Measurements from ENCODE around the gene FNDC3B. TPM values are rescaled to one million over a fixed set of nuclear protein-coding genes. Genes with fewer than 3 reads are reported as not detected.

Gene FNDC3B
- total and polyA plus RNA-seq, 2 donors (not counting 3 experiments of a cell fraction or from before 2014, with no cell fraction given): 91.6 to 295 TPM

DNA sequence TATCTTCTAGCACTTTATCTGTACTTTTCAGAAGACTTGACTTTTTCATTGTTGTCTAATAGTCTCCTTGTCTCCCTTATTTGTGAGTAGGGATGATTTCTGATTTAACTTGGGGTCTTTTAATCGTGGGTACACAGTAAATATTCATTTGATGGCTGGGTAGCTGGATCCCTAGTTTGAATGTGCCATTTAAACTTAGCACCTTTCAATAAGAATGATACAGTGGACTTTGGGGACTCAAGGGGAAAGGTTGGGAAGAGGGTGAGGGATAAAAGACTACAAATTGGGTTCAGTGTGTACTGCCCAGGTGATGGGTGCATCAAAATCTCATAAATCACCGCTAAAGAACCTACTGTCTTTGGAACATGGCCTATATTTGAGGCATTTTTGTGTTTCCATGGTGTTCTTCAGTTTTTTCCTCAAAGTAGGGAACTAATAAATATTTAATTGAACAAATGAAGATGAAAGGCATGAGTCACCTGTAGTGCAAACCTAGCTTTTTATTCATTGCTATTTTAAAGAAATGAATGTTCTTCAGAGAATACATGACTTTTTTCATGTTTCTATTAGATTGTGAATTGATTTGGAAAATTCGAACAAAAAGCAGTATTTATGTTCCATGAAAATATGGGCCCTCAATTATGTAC is 12.1 kb downstream of the FNDC3B start:
- H4K20me1 ChIP-seq (replicated peaks; ENCODE audit: control insufficient read depth, extremely low read depth, insufficient read depth, low read length): peaks cover 30% of the 10 kb centered on the region
- H2AFZ ChIP-seq (ENCODE audit: low read depth, low read length): no peak overlapping the region
- H3K9ac ChIP-seq (replicated peaks; ENCODE audit: extremely low read depth, insufficient read depth, low read length): no peak overlapping the region
- H3K4me3 ChIP-seq (replicated peaks in 1 of 3; ENCODE audit: insufficient read depth in 1 of 3, low read depth in 1 of 3, low read length in 3 of 3): no peak overlapping the region
- no TSS peak for BruUV-seq (replicated peaks)
- no peaks in the 10 kb centered on the region for H3K27me3 ChIP-seq (ENCODE audit: control insufficient read depth in 2 of 2, insufficient read depth in 2 of 2, low read length in 2 of 2)
- H3K9me3 ChIP-seq (replicated peaks; ENCODE audit: control insufficient read depth, insufficient read depth, low read length): no peaks in the 10 kb centered on the region
- intact Hi-C loops (cut with micrococcal nuclease) (no loop called here), dilution Hi-C loops (cut with MboI; ENCODE audit: extremely low pct_ligation_motif_present, low sequenced_read_pairs) (no loop called here)
- peaks cover 27% of the 10 kb centered on the region for H3K4me1 ChIP-seq (ENCODE audit: control insufficient read depth, extremely low read depth, insufficient read depth, low read length)
- H3K27ac ChIP-seq (ENCODE audit: insufficient read depth, low read depth, low read length): no peak overlapping the region
- H3K4me2 ChIP-seq (ENCODE audit: insufficient read depth, low read length): no peak overlapping the region
- no peak for DNase-seq (ENCODE audit: low read depth, low spot score)
- CTCF ChIA-PET: no interaction called here
- peaks cover 7 to 36% of the 10 kb centered on the region in 2 experiments for H3K36me3 ChIP-seq (ENCODE audit: control insufficient read depth in 2 of 2, extremely low read depth in 1 of 2, insufficient read depth in 2 of 2, low read length in 2 of 2)
- FAIRE-seq: no peak
- POLR2A ChIA-PET: no interaction called here
- no peak for TF ChIP-seq JUN (IDR thresholded peaks at IDR 0.05; ENCODE audit: borderline replicate concordance, insufficient read depth, insufficient read length, low read depth)
- TF ChIP-seq FOS (IDR thresholded peaks at IDR 0.05; ENCODE audit: borderline replicate concordance, insufficient read depth, low read length): no peak
- TF ChIP-seq GATA2 (IDR thresholded peaks at IDR 0.05; ENCODE audit: insufficient read depth, insufficient read length, low read depth, low read length): no peak
- no peak for TF ChIP-seq MYC (IDR thresholded peaks at IDR 0.05; ENCODE audit: low read depth, low read length)
- TF ChIP-seq, protein P1, sequence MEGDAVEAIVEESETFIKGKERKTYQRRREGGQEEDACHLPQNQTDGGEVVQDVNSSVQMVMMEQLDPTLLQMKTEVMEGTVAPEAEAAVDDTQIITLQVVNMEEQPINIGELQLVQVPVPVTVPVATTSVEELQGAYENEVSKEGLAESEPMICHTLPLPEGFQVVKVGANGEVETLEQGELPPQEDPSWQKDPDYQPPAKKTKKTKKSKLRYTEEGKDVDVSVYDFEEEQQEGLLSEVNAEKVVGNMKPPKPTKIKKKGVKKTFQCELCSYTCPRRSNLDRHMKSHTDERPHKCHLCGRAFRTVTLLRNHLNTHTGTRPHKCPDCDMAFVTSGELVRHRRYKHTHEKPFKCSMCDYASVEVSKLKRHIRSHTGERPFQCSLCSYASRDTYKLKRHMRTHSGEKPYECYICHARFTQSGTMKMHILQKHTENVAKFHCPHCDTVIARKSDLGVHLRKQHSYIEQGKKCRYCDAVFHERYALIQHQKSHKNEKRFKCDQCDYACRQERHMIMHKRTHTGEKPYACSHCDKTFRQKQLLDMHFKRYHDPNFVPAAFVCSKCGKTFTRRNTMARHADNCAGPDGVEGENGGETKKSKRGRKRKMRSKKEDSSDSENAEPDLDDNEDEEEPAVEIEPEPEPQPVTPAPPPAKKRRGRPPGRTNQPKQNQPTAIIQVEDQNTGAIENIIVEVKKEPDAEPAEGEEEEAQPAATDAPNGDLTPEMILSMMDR (IDR thresholded peaks at IDR 0.05; ENCODE audit: extremely low read depth in 1 of 2, insufficient read depth in 1 of 2, low read depth in 1 of 2, low read length in 2 of 2): no peak
- TF ChIP-seq POLR2A (IDR thresholded peaks at IDR 0.05; ENCODE audit: low read depth, low read length): no peak
- TF ChIP-seq EZH2 (IDR thresholded peaks at IDR 0.05; ENCODE audit: borderline replicate concordance, low read depth, low read length, severe bottlenecking): no peak
- TF ChIP-seq MAX (IDR thresholded peaks at IDR 0.05; ENCODE audit: insufficient read depth, insufficient read length): no peak
- TF ChIP-seq POLR2AphosphoS5 (IDR thresholded peaks at IDR 0.05; ENCODE audit: insufficient read depth, low read depth, low read length): no peak
- H3K9me1 ChIP-seq (replicated peaks; ENCODE audit: control insufficient read depth, extremely low read depth, insufficient read depth, low read length): no peaks in the 10 kb centered on the region
- H3K79me2 ChIP-seq (ENCODE audit: control insufficient read depth, insufficient read depth, low read length): peaks cover 95% of the 10 kb centered on the region
